Measurements from ENCODE around the gene PPP2R5C.

The PPP2R5C gene

DNA sequence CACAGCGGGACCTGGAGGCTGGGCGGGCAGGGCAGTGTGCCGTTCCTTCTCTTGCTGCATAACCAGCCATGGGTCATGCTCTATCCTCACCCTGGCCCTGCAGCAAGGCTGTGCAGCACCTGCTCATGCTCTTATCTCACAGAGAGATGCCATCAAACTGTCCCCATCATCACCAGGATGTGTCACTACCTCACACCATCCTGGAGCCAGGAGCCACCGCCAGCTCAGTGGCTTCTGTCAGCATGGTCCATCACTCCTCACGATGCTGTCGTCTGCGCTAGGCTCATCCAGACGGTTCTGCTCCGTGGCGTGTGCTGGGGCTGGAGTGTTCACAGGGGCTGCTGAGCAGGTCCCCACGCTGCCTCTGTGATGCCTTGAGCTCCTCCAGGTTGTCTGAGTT, 125.7 kb downstream of the PPP2R5C start:
- no peak for DNase-seq (ENCODE audit: low spot score)

DNA sequence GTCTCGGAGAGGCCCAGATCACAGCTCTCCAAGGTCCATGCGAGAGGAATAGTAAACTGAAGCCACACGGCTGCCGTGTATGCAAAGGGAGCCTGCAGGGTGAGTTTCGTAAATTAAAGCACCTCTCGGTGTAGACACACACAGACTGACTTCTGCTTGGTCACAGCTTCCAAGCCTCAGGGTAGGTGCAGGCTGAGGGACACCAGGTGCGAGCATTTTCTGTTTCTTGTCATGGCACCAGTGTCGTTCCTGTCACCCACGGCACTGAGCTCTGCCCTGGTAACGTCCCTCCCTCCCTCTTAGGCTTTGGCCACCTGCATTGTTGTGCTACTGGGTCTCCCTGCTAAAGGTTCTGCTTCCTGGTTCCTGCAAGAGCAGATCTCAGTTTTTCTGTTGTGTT, 126.7 kb downstream of the PPP2R5C start:
- DNase-seq (ENCODE audit: low spot score): no peak

DNA sequence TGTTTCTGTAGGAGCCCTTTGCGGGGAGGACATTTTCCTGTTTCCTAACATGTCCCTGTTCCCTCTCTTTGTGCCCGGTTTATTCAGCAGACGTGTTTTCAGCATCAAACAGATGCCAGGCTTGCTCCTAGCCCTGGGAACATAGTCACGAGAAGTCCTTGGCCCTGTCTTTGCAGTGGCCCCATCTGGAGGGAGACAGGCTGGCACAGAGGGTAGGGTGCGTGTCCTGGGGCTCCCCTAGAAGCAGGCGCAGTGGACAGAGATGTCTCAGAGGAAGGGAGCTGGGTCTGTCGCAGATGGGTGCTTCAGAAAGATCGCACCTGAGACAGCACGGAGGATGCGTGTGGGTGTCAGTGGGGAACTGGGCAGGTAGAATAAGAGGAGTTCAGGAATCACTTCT, 127.9 kb downstream of the PPP2R5C start:
- DNase-seq (ENCODE audit: low spot score): no peak

DNA sequence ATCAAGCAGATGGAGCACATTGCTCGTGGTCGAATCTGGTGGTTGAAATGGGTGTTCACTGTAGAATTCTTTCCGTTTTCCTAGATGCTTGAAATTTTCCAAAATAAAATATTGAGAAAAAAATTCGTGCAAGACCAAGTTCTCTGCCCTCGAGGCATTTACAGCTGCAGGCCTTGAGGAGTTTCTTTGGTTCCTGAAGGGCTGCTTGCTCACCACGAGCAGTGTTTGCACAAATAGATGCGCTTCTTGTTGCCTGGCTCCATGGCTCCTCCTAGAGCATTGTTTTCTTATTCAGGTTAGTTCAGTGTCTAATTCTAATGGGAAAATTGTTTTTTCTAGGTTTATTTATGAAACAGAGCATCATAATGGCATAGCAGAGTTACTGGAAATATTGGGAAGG, 128.4 kb downstream of the PPP2R5C start:
- no peak for DNase-seq (ENCODE audit: low spot score)

- DNase-seq (ENCODE audit: low spot score): no peak
Observed at GRCh38 chr14:101891471-101891870, 130.0 kb downstream of the PPP2R5C start.

- DNase-seq (ENCODE audit: low spot score): no peak
Observed at GRCh38 chr14:101893759-101894158, 132.2 kb downstream of the PPP2R5C start.

GRCh38 chr14:101894365-101895081, 133.0 kb downstream of the PPP2R5C start:
- no peak for DNase-seq (ENCODE audit: low spot score)

GRCh38 chr14:101895256-101895655, 133.7 kb downstream of the PPP2R5C start:
- no peak for DNase-seq (ENCODE audit: low spot score)

DNA sequence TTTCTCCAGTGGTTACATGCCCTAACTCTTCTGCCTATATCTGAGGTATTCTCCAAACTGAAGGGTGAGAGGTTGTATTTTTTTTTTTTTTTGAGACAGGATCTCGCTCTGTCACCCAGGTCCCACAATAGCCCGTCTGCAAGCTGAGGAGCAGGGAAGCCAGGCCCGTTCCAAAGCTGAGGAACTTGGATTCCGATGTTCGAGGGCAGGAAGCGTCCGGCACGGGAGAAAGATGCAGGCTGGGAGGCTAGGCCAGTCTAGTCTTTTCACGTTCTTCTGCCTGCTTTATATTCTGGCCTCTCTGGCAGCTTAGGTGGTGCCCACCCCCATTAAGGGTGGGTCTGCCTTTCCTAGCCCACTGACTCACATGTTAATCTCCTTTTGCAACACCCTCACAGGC, 135.8 kb downstream of the PPP2R5C start:
- no peak for DNase-seq (ENCODE audit: low spot score)

- no peak for DNase-seq (ENCODE audit: low spot score)
Observed at GRCh38 chr14:101898416-101898815, 136.9 kb downstream of the PPP2R5C start.

GRCh38 chr14:101899263-101899662, 137.8 kb downstream of the PPP2R5C start:
- DNase-seq (ENCODE audit: low spot score): no peak

DNA sequence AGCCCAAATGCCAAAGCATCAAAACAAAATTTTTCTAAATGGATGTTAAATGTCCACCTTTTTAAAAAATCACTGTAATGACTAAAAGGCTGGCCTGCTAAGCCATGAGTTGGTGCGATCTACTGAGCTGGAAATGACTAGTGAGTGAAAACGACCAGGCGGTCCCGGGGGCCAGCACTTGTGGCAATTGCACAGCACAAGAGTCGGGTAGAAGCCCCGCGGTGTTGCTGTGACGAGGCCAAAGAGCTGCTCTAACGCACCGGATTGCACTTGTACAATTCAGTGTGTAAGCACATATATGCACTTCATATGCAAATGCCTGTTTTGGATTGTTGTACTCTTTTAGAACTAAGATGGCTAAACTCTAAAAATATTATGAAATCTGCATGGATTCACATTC, 138.7 kb downstream of the PPP2R5C start:
- no peak for DNase-seq (ENCODE audit: low spot score)

- DNase-seq (ENCODE audit: low spot score): no peak
Observed at GRCh38 chr14:101903111-101903561, 141.6 kb downstream of the PPP2R5C start.

DNA sequence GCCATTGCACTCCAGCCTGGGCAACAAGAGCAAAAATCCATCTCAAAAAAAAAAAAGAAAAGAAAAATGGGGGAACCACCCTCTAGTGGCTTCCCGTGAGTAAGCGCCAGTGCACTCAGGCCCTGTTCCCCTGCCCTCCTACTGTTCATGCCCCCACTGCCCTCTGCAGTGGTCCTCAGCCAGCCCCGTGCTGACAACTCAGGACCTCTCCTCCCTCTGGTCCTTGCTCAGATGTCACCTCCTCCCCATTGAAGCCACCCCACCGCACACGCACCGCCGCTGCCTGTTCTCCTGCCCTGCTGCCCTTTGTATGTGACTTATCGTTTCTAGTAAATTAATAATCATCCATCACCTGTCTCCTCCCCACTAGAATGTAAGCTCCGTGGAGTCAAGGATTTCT, 144.1 kb downstream of the PPP2R5C start:
- DNase-seq (ENCODE audit: low spot score): no peak

DNA sequence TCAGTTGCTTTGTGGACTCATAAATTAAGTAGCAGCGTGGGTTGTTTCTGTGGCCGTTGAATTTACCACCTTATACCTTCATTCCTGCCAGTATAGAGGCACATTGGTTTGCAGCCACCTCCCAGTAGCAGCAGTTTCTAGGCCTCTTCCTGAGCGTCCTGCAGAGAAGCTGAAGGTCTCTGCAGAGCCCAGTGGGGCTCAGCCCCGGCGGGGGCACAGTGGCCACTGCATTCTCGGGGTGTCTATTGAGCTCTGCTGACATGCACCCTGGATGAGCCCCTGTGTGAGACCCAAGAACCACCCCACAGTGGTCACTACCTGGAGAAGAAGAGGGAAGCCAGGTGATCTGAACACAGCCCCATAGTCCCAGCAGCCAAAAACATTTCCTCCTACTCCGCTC, 145.1 kb downstream of the PPP2R5C start:
- no peak for DNase-seq (ENCODE audit: low spot score)

- DNase-seq (ENCODE audit: low spot score): no peak
Observed at GRCh38 chr14:101907619-101908018, 146.1 kb downstream of the PPP2R5C start.

- no peak for DNase-seq (ENCODE audit: low spot score)
Observed at GRCh38 chr14:101908795-101909194, 147.3 kb downstream of the PPP2R5C start.

DNA sequence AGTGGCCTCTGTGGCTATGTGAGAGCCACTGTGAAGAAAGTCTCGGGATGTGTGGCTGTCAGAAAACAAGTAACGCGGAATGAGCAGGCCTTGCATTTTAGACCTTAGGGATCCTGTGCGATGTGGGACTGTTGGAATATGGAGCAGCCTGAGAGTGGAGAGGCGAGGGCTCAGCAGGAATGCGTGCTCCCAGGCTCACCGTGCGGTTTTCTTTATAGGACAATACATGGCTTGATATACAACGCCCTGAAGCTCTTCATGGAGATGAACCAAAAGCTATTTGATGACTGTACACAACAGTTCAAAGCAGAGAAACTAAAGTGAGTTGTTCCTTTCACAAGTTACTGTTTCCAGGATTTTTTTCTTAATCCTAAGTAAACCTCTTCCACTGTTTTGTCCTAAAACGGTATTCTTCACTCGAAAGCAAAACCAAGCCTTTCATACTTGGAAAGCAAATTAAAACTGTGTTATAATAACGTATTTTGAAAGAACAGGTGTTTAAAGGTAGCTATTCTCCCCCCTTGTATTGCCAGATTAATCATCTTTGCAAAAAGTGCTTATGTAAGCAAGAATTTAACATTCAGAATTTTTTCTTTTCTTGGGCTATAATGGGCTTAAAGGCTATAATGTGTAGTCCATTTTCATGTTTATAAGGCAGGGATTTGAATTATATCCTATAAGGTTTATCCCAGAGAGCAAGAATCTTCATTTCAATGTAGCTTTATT, 148.0 kb downstream of the PPP2R5C start:
- no peak for DNase-seq (ENCODE audit: low spot score)

GRCh38 chr14:101912841-101913240, 151.3 kb downstream of the PPP2R5C start:
- DNase-seq (ENCODE audit: low spot score): no peak

- no peak for DNase-seq (ENCODE audit: low spot score)
Observed at GRCh38 chr14:101914083-101914482, 152.6 kb downstream of the PPP2R5C start.

GRCh38 chr14:101915871-101916815, 154.6 kb downstream of the PPP2R5C start:
- DNase-seq (ENCODE audit: low spot score): no peak

- no peak for DNase-seq (ENCODE audit: low spot score)
Observed at GRCh38 chr14:101916816-101917412, 155.4 kb downstream of the PPP2R5C start.

Data from AG08396 (cell line).